Breast epithelium (tissue), 4 donors: Measurements from ENCODE around the gene CRNKL1. TPM values are rescaled to one million over a fixed set of nuclear protein-coding genes. Genes with fewer than 3 reads are reported as not detected.

Experiments used
- DNase-seq, 2 donors: peaks; one replicate each; pipeline ENCODE4 v3.0.0-alpha.2; 2019; ENCODE audit warnings: low spot score in 2 of 2
- H3K27ac ChIP-seq, 2 donors: fragments of 200-600 bp; sonication (generic) in 1 of 2; one replicate each; pipeline ENCODE4 v1.5.1; 2016 to 2019; ENCODE audit warnings: mild to moderate bottlenecking in 1 of 2
- H3K27me3 ChIP-seq, 2 donors: fragments of 200-600 bp; sonication (generic) in 1 of 2; one replicate each; pipeline versions ENCODE4 v1.5.1 to v1.6.0; 2017 to 2019; ENCODE audit warnings: control low read depth in 1 of 2, mild to moderate bottlenecking in 1 of 2
- H3K36me3 ChIP-seq: fragments of 200-600 bp; one replicate; pipeline ENCODE4 v1.5.1; 2019
- H3K4me1 ChIP-seq, 2 donors: fragments of 200-600 bp; sonication (generic); one replicate each; pipeline ENCODE4 v1.5.1; 2016 to 2019; ENCODE audit warnings: control low read depth in 1 of 2
- H3K4me3 ChIP-seq, 3 donors: fragments of 200-600 bp; sonication (generic); 1 replicate in 2 of 3; 2 replicates in 1 of 3; pipeline ENCODE4 v1.5.1; 2016 to 2019; ENCODE audit warnings: mild to moderate bottlenecking in 3 of 3, moderate library complexity in 2 of 3
- H3K9me3 ChIP-seq, 2 donors: fragments of 200-600 bp; sonication (generic) in 1 of 2; one replicate each; pipeline ENCODE4 v1.5.1; 2016 to 2019; ENCODE audit warnings: control low read depth in 1 of 2
- POLR2A ChIP-seq: fragments of 450-650 bp; IDR thresholded peaks from one replicate; pipeline ENCODE4 v1.6.1; 2016; ENCODE audit warnings: antibody characterized with exemption, mild to moderate bottlenecking, moderate library complexity
- POLR2AphosphoS5 ChIP-seq, 3 donors: sonication (generic); formaldehyde crosslinking; IDR thresholded peaks; one replicate each; pipeline ENCODE4 v1.6.1; 2017; ENCODE audit warnings: antibody characterized with exemption in 3 of 3
- intact Hi-C: fragments of 100-400 bp; cut with DNase I; formaldehyde crosslinking; loops from one replicate; pipeline ENCODE4 v1.15.1; 2023; ENCODE audit warnings: low total_unique reads
- total RNA-seq, 3 donors: library from RNA; depleted of rRNA; stranded (reverse); fragments of >200 nt; gene quantifications; one replicate each; pipeline ENCODE4 v1.1.0, GENCODE V29; 2016
- TF ChIP-seq, protein P1 (sequence below), 3 donors: fragments of 450-650 bp; IDR thresholded peaks; one replicate each; pipeline ENCODE4 v1.5.1; 2016 to 2017; ENCODE audit warnings: antibody characterized with exemption in 3 of 3, mild to moderate bottlenecking in 3 of 3, moderate library complexity in 3 of 3

CRNKL1 gene
- total RNA-seq, 3 donors from 2014 or later, result 18.9 to 41.6 (median 24.6) TPM

DNA sequence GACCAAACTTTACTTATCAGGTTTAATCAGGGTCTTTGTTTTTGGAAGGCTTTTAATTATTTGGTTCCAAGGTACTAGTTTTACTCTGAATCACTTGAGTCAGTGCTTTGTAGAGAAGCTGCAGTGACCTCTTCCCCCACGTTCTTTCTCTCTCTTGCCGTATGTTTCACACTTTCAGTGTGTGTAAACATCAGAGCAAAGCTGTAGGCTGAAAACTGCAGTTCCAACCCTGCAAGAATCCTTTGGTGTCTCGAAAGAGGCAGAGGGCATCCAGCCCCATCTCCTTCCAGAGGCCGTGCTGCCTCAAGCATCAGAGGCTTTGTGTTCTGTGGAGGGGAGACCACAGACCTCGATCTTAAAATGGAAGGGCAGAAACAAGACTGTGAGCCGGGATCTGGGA lies 42.1 kb upstream of the CRNKL1 start:
- no peak for TF ChIP-seq POLR2A
- Histone ChIP-seq H3K9me3 (no peaks in the 10 kb centered on the region), H3K27me3 (no peaks in the 10 kb centered on the region), H3K36me3 (no peaks in the 10 kb centered on the region), H3K27ac (no peak overlapping the region), H3K4me3 (no peak overlapping the region), H3K4me1 (no peaks in the 10 kb centered on the region)
- intact Hi-C loops, result no loop called here
- no peak for DNase-seq

DNA sequence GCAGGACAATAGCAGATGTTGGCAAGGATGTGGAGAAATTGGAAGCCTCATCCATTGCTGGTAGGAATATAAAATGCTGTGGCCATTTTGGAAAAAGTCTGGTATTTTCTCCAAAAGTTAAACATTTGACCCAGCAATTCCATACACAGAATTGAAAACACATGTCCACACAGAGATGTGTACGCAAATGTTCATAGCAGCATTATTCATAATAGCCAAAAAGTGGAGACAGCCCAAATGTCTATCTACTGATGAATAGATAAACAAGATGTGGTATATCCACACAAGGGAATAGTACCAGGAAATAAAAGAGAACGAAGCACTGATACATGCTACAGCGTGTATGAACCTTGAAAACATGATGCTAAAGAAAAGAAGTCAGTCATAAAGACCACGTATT lies 40.6 kb upstream of the CRNKL1 start:
- Histone ChIP-seq H3K4me1 (no peaks in the 10 kb centered on the region), H3K27me3 (no peaks in the 10 kb centered on the region), H3K9me3 (no peaks in the 10 kb centered on the region), H3K4me3 (no peak overlapping the region), H3K27ac (no peak overlapping the region), H3K36me3 (no peaks in the 10 kb centered on the region)
- intact Hi-C loops, result no loop called here
- TF ChIP-seq POLR2A (no peak), POLR2AphosphoS5 (IDR thresholded peaks at IDR 0.05) (no peak)
- TF ChIP-seq, protein P1, sequence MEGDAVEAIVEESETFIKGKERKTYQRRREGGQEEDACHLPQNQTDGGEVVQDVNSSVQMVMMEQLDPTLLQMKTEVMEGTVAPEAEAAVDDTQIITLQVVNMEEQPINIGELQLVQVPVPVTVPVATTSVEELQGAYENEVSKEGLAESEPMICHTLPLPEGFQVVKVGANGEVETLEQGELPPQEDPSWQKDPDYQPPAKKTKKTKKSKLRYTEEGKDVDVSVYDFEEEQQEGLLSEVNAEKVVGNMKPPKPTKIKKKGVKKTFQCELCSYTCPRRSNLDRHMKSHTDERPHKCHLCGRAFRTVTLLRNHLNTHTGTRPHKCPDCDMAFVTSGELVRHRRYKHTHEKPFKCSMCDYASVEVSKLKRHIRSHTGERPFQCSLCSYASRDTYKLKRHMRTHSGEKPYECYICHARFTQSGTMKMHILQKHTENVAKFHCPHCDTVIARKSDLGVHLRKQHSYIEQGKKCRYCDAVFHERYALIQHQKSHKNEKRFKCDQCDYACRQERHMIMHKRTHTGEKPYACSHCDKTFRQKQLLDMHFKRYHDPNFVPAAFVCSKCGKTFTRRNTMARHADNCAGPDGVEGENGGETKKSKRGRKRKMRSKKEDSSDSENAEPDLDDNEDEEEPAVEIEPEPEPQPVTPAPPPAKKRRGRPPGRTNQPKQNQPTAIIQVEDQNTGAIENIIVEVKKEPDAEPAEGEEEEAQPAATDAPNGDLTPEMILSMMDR (IDR thresholded peaks at IDR 0.05), result no peak
- no peak for DNase-seq

DNA sequence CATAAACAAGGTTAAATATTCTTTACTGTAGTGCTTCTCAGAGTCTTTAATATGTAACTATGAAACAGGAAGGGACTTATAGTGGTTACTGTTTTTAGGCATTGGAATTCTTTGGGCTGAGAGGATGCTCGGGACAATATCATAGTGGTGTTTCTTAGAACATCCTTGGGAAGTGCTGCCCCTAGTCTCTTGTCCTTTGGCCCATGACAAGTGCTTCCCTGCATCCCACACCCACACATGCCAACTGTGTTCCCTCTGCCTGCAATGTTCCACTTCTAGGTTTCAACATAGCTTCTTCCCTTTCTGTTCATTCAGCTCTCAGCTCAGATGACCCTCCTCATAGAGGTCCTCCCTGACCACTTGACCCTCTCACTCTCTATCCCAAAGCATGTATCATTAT lies 37.7 kb upstream of the CRNKL1 start:
- DNase-seq, result no peak
- H3K4me3 ChIP-seq, result no peak overlapping the region
- H3K36me3 ChIP-seq, result no peaks in the 10 kb centered on the region
- intact Hi-C loops, result no loop called here
- no peaks in the 10 kb centered on the region for H3K27me3 ChIP-seq
- H3K27ac ChIP-seq, result no peak overlapping the region
- H3K9me3 ChIP-seq, result no peaks in the 10 kb centered on the region
- no peak for TF ChIP-seq POLR2AphosphoS5 (IDR thresholded peaks at IDR 0.05)
- no peak for TF ChIP-seq POLR2A
- TF ChIP-seq, protein P1 (IDR thresholded peaks at IDR 0.05), result no peak
- no peaks in the 10 kb centered on the region for H3K4me1 ChIP-seq

DNA sequence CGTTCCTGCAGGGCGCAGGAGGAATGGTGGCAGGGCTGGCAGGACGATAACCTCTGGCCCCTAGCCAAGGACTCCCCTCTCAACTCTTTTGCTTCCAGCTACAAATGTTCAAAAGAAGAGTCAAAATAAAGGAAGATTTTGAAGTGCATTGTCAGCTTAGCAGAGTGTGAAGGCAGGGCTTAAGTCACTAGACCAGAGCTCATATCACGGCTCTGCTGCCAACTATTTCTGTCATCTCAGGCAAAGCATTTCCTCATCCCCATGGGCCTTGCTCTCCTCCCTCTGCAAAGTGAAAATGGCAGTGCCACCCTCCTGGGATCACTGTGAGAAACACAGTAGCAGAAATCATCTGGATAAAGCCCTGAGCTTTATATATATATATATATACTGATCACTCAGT lies 36.8 kb upstream of the CRNKL1 start:
- Histone ChIP-seq H3K4me1 (no peaks in the 10 kb centered on the region), H3K27me3 (no peaks in the 10 kb centered on the region), H3K9me3 (no peaks in the 10 kb centered on the region), H3K36me3 (no peaks in the 10 kb centered on the region), H3K27ac (no peak overlapping the region), H3K4me3 (no peak overlapping the region)
- DNase-seq, result no peak
- TF ChIP-seq, protein P1 (IDR thresholded peaks at IDR 0.05), result no peak
- TF ChIP-seq POLR2AphosphoS5 (IDR thresholded peaks at IDR 0.05), result no peak
- no peak for TF ChIP-seq POLR2A
- intact Hi-C loops, result no loop called here

DNA sequence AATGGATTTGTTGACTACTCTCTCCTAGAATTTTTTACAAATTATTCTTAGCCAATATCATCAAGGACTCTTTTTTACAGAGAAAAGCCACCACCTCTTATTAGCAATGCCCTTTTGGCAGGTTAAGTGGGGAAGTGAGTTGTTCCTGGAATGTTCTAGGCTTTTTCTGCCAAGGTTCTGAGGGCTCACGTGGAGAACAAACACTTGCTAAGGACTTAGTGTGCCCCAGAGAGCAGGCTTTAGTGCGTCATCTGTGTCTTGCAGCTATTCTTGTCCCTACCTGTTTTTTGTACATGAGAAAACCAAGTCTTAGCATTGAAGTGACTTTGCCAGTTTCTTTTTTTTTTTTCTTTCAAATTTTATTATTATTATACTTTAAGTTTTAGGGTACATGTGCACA lies 33.5 kb upstream of the CRNKL1 start:
- no peaks in the 10 kb centered on the region for H3K36me3 ChIP-seq
- no peaks in the 10 kb centered on the region for H3K27me3 ChIP-seq
- intact Hi-C loops, result no loop called here
- TF ChIP-seq POLR2AphosphoS5 (IDR thresholded peaks at IDR 0.05) (peak in 1 of 3 donors; percentile 49), POLR2A (no peak)
- TF ChIP-seq, protein P1 (IDR thresholded peaks at IDR 0.05), result no peak
- peak overlapping the region in 1 of 2 donors; percentile 33 for H3K27ac ChIP-seq
- DNase-seq, result peak in 1 of 2 donors; percentile 85
- H3K9me3 ChIP-seq, result no peaks in the 10 kb centered on the region
- H3K4me3 ChIP-seq, result no peak overlapping the region
- H3K4me1 ChIP-seq, result no peaks in the 10 kb centered on the region

DNA sequence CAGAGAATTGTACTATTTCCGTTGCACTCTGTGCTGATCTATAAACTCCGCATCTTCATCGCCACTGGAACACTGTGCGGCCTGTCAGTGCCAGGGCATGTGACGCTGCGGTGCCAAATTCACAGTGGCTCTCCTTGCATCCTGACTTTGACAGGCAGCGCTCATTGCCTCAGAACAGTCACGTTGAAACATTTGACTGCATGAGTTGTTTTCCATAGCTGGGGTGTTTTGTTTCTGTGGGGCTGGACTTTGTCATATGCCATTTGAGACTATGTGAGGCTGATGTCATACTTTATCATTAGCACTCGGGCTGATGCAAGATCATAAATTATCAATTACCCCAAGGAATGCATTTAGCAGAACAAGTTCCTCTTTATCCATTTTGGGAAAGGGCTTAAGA lies 32.8 kb upstream of the CRNKL1 start:
- intact Hi-C loops, result no loop called here
- H3K9me3 ChIP-seq, result no peaks in the 10 kb centered on the region
- no peaks in the 10 kb centered on the region for H3K27me3 ChIP-seq
- peak overlapping the region; percentile 33 to 48 for H3K27ac ChIP-seq
- TF ChIP-seq POLR2AphosphoS5 (IDR thresholded peaks at IDR 0.05), result no peak
- no peak for TF ChIP-seq POLR2A
- TF ChIP-seq, protein P1 (IDR thresholded peaks at IDR 0.05), result no peak
- no peaks in the 10 kb centered on the region for H3K36me3 ChIP-seq
- no peak overlapping the region for H3K4me3 ChIP-seq
- no peak for DNase-seq
- no peaks in the 10 kb centered on the region for H3K4me1 ChIP-seq
